ENCODE results near the gene FAM184A.
"Not testable (repeated sequence)": the region's sequence is repeated elsewhere in the genome, so short reads cannot be mapped to it uniquely, and the experiment has no call there.

FAM184A gene

DNA sequence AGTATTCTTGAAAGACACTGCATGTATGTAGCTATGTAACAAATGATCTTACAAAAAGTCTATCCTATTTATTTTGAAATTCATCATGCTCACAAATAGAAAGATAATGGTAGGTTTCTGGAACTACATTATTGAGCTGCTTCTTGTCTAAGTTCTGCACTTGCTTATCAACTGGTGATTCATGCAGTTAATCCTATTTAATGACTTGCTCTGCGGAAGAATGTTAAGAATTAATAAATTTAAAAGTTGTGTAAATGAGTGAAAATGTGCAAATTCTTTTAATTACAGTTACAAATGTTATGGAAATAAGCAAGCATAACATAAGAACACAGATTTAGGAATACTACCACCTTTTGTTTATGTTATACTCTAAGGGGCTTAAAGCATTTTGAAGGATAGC, 76.4 kb downstream of the FAM184A start:
- DNase-seq: no peak

GRCh38 chr6:118999494-119000040, 78.9 kb downstream of the FAM184A start:
- no peak for DNase-seq

DNA sequence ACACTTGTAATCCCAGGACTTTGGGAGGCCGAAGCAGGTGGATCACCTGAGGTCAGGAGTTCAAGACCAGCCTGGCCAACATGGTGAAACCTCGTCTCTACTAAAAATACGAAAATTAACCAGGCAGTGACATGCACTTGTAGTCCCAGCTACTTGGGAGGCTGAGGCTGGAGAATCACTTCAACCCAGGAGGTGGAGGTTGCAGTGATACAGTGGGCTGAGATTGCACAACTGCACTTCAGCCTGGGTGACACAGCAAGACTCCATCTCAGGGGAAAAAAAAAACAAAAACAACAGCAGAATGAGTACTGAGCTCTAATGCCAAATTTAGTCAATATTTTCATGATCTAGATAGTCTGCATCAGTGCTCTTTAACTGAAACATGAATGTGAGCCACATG, 81.0 kb downstream of the FAM184A start:
- not testable (repeated sequence) for DNase-seq

DNA sequence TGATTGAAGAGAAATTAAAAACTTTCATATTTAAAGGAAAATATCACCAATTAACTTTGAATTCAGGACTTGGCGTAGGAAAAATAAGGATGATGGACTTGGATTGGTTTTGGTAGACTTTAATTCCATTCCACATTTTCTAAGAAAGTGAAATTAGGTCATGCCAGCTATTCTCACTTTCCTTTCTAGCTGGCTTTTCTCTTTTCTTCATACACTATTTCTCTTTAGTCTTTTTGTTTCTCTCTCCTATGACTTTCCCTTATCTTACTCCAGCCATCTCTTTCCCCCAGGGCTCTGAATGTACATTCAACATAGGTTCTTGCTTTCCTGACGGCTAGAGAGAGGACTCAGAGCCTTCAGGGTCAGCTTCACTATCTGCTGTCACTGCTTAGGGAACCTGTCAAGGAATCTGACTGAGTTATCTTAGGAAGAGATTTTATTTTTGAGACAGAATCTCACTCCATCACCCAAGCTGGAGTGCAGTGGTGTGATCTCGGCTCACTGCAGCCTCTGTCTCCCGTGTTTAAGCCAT, 82.1 kb downstream of the FAM184A start:
- DNase-seq: no peak

GRCh38 chr6:118993803-118994251, 84.6 kb downstream of the FAM184A start:
- no peak for DNase-seq

- DNase-seq: no peak
Observed at GRCh38 chr6:118993358-118993757, 85.1 kb downstream of the FAM184A start.

GRCh38 chr6:118992186-118992795, 86.2 kb downstream of the FAM184A start:
- DNase-seq: no peak

- no peak for DNase-seq
Observed at GRCh38 chr6:118986312-118986711, 92.2 kb downstream of the FAM184A start.

- DNase-seq: no peak
Observed at GRCh38 chr6:118985123-118985830, 93.2 kb downstream of the FAM184A start.

- no peak for DNase-seq
Observed at GRCh38 chr6:118984342-118984741, 94.1 kb downstream of the FAM184A start.

DNA sequence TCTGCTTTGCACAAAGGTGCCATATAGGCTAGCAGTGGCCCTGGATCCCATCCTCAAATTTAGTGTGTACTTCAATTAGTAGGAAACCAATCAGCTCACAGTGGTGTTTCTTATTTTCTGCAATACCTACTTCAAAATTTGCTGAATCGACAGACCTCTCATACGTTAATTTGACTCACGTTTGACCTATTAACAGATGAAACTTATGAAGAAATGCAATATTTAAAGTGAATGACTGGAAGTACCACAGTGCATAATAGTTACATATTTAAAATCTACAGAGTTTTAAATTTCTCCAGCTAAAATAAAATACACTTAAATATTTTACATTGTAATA, 95.9 kb downstream of the FAM184A start:
- DNase-seq: no peak

GRCh38 chr6:118981884-118982574, 96.4 kb downstream of the FAM184A start:
- no peak for DNase-seq

DNA sequence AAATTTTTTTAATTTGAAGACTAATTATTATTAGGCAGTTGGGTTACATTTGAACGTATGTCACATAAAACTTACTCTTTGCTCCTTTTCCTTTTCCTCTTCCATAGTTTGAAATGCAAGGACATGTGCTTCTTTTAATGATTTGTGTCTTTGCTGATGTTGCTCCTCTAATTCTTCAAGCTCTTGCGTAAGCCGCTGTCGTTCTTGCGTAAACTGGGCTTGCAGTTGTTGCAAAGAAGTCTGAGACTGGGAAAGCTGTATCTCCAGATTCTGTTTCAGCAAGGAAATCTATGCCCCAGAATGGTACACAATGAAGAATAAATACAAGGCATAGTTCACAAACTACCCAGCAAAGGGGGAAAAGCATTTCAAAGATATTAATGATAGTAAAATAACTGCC, 98.4 kb downstream of the FAM184A start:
- no peak for DNase-seq

GRCh38 chr6:118974790-118975189, 103.7 kb downstream of the FAM184A start:
- DNase-seq: no peak

- no peak for DNase-seq
Observed at GRCh38 chr6:118971682-118972081, 106.8 kb downstream of the FAM184A start.

GRCh38 chr6:118970866-118971265, 107.6 kb downstream of the FAM184A start:
- no peak for DNase-seq

GRCh38 chr6:118968416-118968815, 110.0 kb downstream of the FAM184A start:
- peak; percentile 20 for DNase-seq

DNA sequence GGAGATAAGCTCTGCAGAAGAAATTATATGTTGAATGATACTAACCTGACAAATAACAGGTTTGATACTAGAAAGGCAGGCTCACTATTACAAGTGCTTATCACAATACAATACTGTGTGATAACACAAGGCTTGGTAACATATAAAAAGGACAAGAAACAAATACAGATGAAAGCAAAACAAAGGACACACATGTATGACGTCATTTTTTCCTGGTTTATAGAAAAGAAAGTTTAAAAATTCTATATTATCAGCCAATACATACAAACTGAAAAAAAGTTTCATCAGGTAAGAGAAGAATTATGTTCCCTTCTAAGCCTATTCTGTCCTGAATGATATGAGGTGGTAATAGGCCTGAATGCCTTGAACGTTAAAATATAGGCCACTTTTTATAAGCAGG, 111.2 kb downstream of the FAM184A start:
- no peak for DNase-seq

- DNase-seq: no peak
Observed at GRCh38 chr6:118965843-118966370, 112.6 kb downstream of the FAM184A start.

DNA sequence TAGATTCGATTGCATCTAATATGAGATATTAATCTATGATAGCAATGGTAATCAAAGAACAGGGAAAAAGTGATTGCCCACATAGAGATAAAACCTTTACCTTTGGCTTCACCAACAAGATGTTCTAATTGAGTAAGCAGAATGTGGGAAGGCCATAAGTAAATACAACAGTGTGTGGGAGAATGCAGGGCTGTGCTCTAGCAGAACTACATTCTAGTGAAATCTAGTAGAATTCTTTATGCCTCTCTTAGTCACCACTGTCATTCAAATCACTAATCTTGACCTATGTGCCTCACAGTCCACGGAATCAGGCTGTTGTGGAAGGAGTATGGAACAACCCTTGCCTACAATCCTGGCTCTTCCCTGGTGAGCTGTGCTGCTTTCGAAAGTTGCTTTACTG, 113.1 kb downstream of the FAM184A start:
- DNase-seq: no peak

DNA sequence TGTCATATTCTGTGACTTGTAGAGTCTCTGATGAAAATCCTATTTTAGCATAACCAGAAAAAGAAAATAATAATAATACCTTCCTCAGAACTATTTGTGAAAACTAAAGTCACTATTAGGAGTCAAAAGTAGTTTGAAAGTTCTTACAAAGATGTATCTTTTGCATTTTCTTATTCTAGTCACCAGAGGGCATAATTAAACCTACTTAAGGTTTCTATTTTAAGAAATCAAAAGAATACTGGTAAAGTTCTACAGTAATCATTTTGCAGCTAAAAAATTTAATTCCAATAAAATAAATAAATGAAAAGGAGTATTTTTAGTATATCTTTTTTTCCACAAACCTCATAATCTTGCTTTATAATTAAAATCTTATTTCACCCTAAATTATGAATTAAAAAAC, 115.5 kb downstream of the FAM184A start:
- no peak for DNase-seq

- no peak for DNase-seq
Observed at GRCh38 chr6:118959903-118960302, 118.6 kb downstream of the FAM184A start.

GRCh38 chr6:118953391-118953790, 125.1 kb downstream of the FAM184A start:
- DNase-seq: no peak
